Activated CD8-positive, alpha-beta memory T cell treated with anti-CD3 and anti-CD28 coated beads, Interleukin-2, amount 10 ng/mL, durations not matched to agents 7 days and 5 days (primary cell): ENCODE data around the gene GIMAP5. TPM values are rescaled to one million over a fixed set of nuclear protein-coding genes. Genes with fewer than 3 reads are reported as not detected.

ENCODE experiments used
- ATAC-seq: fragments of 150-1000 bp; cut with Tn5 transposase; one replicate; pipeline ENCODE4 v1.10.0; 2021; ENCODE audit warnings: moderate library complexity
- CTCF ChIA-PET: fragments of 350-600 bp; sonication (Branson Sonifier 250); formaldehyde crosslinking; loops from one replicate; lab custom pipeline; 2021; ENCODE audit warnings: antibody characterized with exemption; lab: Charles Lee
- DNase-seq: peaks from one replicate; pipeline ENCODE4 v3.0.0-alpha.2; 2020
- H3K27ac Mint-ChIP-seq: one replicate; pipeline ENCODE4 v1.8.0; 2021; ENCODE audit warnings: mild to moderate bottlenecking, mixed read lengths
- H3K27me3 Mint-ChIP-seq: one replicate; pipeline ENCODE4 v1.8.0; 2021; ENCODE audit warnings: mixed read lengths
- H3K36me3 Mint-ChIP-seq: one replicate; pipeline ENCODE4 v1.8.0; 2021; ENCODE audit warnings: mild to moderate bottlenecking, mixed read lengths
- H3K4me1 Mint-ChIP-seq: one replicate; pipeline ENCODE4 v1.8.0; 2021; ENCODE audit warnings: mixed read lengths
- H3K4me3 Mint-ChIP-seq: one replicate; pipeline ENCODE4 v1.8.0; 2021; ENCODE audit warnings: mild to moderate bottlenecking, moderate library complexity, mixed read lengths
- H3K9me3 Mint-ChIP-seq: one replicate; pipeline ENCODE4 v1.8.0; 2022; ENCODE audit warnings: low read depth, mixed read lengths
- total RNA-seq, 2 experiments: library from RNA; stranded (reverse); gene quantifications; one replicate each; pipeline ENCODE4 v1.2.3, GENCODE V29; 2021

Gene GIMAP5
- 10 to 100 TPM; 41.0 to 42.5 TPM for total RNA-seq

DNA sequence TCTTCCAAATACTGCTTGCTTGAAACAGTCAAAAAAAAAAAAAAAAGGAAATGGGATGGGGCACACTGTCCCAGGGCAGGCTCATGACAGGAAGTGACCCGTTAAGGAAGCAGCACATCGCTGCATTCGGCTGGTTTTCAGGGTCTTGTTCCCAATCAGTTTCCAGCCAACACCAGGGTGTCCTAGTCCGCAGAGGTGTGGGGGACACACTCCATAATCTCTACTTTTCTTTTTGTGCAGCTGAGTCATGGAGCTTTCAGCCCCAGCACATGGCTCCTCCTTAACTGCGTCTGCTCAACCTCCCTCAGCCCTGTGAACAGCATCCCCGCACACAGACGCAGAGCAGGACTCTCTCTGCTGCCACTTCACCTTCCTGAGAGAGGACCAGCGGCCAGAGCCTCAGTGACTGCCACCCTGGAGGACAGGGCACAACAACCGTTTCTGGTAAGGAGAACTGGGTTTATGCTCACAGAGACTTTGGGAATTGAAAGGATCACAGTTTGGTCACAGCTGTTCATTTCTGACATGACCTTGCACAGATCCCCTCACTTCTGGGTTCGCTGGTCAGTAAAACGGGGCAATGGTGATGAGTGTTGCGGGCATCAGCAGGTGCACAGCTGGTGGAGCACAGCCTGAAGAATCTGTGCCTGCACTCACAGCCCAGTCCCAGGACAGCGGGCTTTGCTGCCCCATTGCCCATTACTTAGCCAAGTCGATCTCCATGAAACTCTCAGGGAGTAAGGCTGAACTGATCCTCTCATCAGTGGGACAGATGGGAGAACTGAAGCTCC lies at the start of gene GIMAP5:
GIMAP5 (plus strand) TSS at position 154 of the 791 bp plus-strand sequence. CDS start 3,467 bp downstream, outside the sequence.
- Mint-ChIP-seq H3K36me3 (peaks cover 48% of the 10 kb centered on the region), H3K9me3 (no peaks in the 10 kb centered on the region), H3K27me3 (no peaks in the 10 kb centered on the region), H3K27ac (peak within 1 kb of the TSS; percentile 98), H3K4me3 (peak within 1 kb of the TSS; percentile 94), H3K4me1 (peaks cover 83% of the 10 kb centered on the region)
- CTCF ChIA-PET, result interaction anchor here (0.8 to 3.3 kb wide), 11 partner anchors 11 to 288 kb away, joined by 3 to 24 read pairs (median 4); partner anchors contain the start of genes GIMAP1, GIMAP2 and GIMAP8
- peak; percentile 79 for DNase-seq
- peak; percentile 65 for ATAC-seq

DNA sequence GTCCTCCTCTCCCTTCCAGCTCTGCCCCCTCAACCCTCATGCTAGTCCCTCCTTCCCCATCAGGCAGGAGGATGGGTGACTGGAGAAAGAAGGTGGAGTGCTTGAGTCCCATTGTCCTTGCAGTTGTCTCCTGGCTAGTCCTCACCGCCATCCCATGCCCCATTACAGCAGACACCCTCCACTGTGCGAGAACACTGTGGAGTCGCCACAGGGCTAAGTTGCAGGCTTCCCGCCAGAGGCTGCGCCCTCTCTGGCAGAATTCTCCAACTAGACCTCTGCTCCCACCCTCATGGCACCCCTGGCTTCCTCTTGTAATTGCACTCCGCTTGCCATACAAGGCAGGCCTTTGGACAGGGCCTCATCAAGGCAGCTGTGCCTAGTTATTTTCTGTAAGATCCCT lies 48.6 kb upstream of the GIMAP5 start:
- peaks cover 77% of the 10 kb centered on the region for H3K36me3 Mint-ChIP-seq
- CTCF ChIA-PET, result interaction anchor here (4.0 kb wide), 1 partner anchor 19 kb away, joined by 21 read pairs; no protein-coding TSS in a partner anchor
- peaks cover 27% of the 10 kb centered on the region for H3K9me3 Mint-ChIP-seq
- ATAC-seq (no peak), DNase-seq (no peak)
- peak overlapping the region; percentile 0 for H3K27ac Mint-ChIP-seq
- H3K27me3 Mint-ChIP-seq, result no peaks in the 10 kb centered on the region
- peaks cover 61% of the 10 kb centered on the region for H3K4me1 Mint-ChIP-seq
- peak overlapping the region; percentile 33 for H3K4me3 Mint-ChIP-seq

DNA sequence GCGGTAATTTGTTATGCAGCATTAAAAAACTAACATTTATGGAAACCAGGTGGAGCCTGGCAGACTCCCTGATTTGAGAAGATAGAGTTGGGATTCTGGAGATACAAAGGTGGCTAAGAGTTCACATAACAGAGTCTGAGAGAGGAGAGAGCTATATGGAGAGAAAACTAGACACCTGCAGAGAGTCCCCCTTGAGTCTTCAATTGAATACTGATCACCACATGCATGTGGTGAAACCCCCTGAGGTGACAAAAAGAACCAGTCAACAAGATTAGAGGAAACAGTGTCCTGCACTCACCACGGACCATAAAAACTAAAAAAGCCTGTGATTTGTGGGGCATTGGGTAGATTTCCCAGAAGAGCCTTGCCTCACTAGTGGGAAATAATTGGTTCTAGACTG lies 41.6 kb upstream of the GIMAP5 start:
- Mint-ChIP-seq H3K27me3 (no peaks in the 10 kb centered on the region), H3K36me3 (peaks cover 84% of the 10 kb centered on the region), H3K27ac (no peak overlapping the region), H3K4me1 (peaks cover 24% of the 10 kb centered on the region), H3K9me3 (peaks cover 59% of the 10 kb centered on the region), H3K4me3 (no peak overlapping the region)
- ATAC-seq, result no peak
- DNase-seq, result no peak
- CTCF ChIA-PET, result interaction anchor here (1.6 kb wide), 1 partner anchor 549 kb away, joined by 3 read pairs; no protein-coding TSS in a partner anchor

DNA sequence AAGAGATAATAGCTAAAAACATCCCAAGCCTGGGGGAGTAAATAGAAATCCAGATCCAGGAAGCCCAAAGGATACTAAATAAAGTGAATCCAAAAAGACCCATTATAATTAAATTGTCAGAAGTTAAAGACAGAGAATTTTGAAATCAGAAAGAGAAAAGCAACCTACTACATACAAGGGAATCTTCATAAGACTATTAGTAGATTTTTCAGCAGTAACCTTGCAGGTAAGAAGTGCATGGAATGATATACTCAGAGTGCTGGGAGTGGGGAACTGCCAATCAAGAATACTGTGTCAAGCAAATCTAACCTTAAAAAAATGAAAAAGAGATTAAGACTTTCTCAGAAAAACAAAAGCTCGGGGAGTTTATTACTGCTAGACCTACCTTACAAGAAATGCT lies 34.0 kb upstream of the GIMAP5 start:
- peaks cover 59% of the 10 kb centered on the region for H3K9me3 Mint-ChIP-seq
- peaks cover 9% of the 10 kb centered on the region for H3K4me1 Mint-ChIP-seq
- peaks cover 70% of the 10 kb centered on the region for H3K36me3 Mint-ChIP-seq
- H3K4me3 Mint-ChIP-seq, result no peak overlapping the region
- ATAC-seq, result no peak
- no peak overlapping the region for H3K27ac Mint-ChIP-seq
- CTCF ChIA-PET, result no interaction called here
- no peaks in the 10 kb centered on the region for H3K27me3 Mint-ChIP-seq
- DNase-seq, result no peak

DNA sequence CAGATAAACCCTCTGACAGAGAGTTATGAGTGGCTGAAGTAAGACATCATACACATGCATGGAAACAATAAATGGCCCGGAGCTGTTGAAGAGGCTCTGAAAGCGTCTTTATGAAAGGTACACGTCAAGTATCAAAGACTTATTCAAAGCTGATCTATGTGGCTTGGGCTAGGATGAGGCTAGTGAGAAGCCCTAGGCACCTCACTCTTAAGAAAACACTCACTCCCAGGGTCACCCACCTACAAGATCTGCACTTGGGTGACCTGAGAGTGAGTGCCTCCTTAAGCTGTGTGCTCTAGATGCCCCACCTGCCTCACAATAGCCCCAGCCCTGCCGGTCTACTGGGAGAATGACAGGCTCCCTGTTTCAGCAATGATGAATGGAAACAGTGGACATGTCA lies 21.9 kb upstream of the GIMAP5 start:
- Mint-ChIP-seq H3K4me3 (peak overlapping the region; percentile 85), H3K27ac (peak overlapping the region; percentile 92), H3K4me1 (peaks cover 44% of the 10 kb centered on the region), H3K27me3 (no peaks in the 10 kb centered on the region), H3K36me3 (peaks cover 57% of the 10 kb centered on the region), H3K9me3 (peaks cover 11% of the 10 kb centered on the region)
- ATAC-seq (peak; percentile 43), DNase-seq (no peak)
- CTCF ChIA-PET, result interaction anchor here (0.6 to 5.5 kb wide), 17 partner anchors 15 to 275 kb away, joined by 3 to 41 read pairs (median 6); partner anchors contain the start of genes GIMAP2, GIMAP5, GIMAP6 and GIMAP8

DNA sequence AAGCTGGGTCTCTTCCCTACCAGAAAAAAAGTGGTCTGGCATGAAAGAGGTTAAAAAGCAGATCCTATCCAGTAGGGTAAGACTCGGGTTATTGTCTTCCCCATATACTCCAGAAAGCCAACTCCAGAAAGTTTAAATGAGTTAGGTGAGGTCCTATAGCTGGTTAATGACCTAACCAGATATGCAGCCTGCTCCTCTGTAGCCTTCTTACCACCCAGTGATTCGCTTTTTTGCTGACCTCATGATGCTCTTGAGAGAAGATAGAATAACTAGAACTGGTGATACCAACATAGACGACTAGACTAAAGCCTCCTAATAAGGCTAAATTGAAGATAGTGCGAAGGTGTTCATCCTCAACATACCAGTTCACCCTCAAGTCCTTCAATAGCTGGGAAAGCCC lies 21.5 kb upstream of the GIMAP5 start:
- ATAC-seq (peak; percentile 21), DNase-seq (no peak)
- peaks cover 11% of the 10 kb centered on the region for H3K9me3 Mint-ChIP-seq
- CTCF ChIA-PET, result interaction anchor here (0.6 to 5.5 kb wide), 19 partner anchors 14 to 276 kb away, joined by 3 to 41 read pairs (median 5); partner anchors contain the start of genes GIMAP2, GIMAP5, GIMAP6 and GIMAP8
- H3K27me3 Mint-ChIP-seq, result no peaks in the 10 kb centered on the region
- peaks cover 45% of the 10 kb centered on the region for H3K4me1 Mint-ChIP-seq
- H3K27ac Mint-ChIP-seq, result peak overlapping the region; percentile 92
- peak overlapping the region; percentile 85 for H3K4me3 Mint-ChIP-seq
- peaks cover 61% of the 10 kb centered on the region for H3K36me3 Mint-ChIP-seq

DNA sequence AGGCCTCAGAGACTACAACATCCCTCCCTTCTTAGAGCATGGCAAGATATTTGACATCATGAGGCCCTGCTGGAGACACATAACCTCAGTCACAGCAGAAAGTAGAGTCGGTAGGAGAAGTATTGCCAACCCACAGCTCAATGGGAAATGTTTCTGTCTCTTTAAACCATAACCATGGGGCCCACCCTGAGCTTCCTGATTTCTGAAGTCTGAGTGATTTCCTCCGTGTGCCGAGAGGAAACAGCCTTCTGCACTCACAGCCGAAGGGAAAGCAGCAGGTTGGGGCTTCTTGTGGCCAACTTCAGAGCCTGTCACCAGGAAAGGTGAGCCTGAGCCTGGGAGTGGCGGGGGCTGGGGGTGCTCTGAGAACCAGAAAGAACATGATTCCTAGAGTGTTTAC lies 20.9 kb upstream of the GIMAP5 start, which contains the start of gene GIMAP1:
GIMAP1 (plus strand) TSS at position 246 of the 400 bp plus-strand sequence. CDS start 2,435 bp downstream, outside the sequence.
- H3K9me3 Mint-ChIP-seq, result peaks cover 11% of the 10 kb centered on the region
- H3K4me3 Mint-ChIP-seq, result peak within 1 kb of the TSS; percentile 85
- H3K27ac Mint-ChIP-seq, result peak within 1 kb of the TSS; percentile 92
- H3K36me3 Mint-ChIP-seq, result peaks cover 67% of the 10 kb centered on the region
- no peaks in the 10 kb centered on the region for H3K27me3 Mint-ChIP-seq
- H3K4me1 Mint-ChIP-seq, result peaks cover 51% of the 10 kb centered on the region
- CTCF ChIA-PET, result interaction anchor here (0.8 to 5.5 kb wide), 18 partner anchors 13 to 266 kb away, joined by 3 to 41 read pairs (median 5); partner anchors contain the start of genes GIMAP2, GIMAP5, GIMAP6 and GIMAP7
- ATAC-seq, result peak; percentile 78
- DNase-seq, result peak; percentile 74

DNA sequence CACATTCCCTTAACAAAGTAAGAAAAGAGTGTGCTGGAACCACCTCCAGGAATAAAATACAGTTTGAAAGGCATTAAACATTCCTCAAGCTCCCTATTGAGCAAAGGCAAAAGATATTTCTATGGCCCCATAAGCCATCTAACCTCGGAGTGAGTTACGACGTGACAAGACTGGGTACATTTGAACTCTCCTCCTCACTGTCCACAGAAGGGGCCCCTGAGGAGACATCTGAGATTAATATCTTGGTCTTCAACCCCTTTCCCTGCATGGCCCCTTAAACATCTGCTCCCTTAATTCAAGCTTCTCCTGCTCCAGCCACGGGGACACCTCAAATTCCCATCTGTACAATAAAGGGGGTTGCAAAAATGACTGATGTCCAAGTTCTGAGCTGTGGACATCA lies 20.3 kb upstream of the GIMAP5 start:
- peak overlapping the region; percentile 85 for H3K4me3 Mint-ChIP-seq
- no peaks in the 10 kb centered on the region for H3K27me3 Mint-ChIP-seq
- H3K4me1 Mint-ChIP-seq, result peaks cover 51% of the 10 kb centered on the region
- peaks cover 72% of the 10 kb centered on the region for H3K36me3 Mint-ChIP-seq
- CTCF ChIA-PET, result interaction anchor here (0.8 to 5.5 kb wide), 14 partner anchors 13 to 267 kb away, joined by 3 to 41 read pairs (median 5); partner anchors contain the start of genes GIMAP2, GIMAP5, GIMAP6 and GIMAP7
- no peak for ATAC-seq
- peak overlapping the region; percentile 92 for H3K27ac Mint-ChIP-seq
- no peak for DNase-seq
- H3K9me3 Mint-ChIP-seq, result peaks cover 11% of the 10 kb centered on the region

DNA sequence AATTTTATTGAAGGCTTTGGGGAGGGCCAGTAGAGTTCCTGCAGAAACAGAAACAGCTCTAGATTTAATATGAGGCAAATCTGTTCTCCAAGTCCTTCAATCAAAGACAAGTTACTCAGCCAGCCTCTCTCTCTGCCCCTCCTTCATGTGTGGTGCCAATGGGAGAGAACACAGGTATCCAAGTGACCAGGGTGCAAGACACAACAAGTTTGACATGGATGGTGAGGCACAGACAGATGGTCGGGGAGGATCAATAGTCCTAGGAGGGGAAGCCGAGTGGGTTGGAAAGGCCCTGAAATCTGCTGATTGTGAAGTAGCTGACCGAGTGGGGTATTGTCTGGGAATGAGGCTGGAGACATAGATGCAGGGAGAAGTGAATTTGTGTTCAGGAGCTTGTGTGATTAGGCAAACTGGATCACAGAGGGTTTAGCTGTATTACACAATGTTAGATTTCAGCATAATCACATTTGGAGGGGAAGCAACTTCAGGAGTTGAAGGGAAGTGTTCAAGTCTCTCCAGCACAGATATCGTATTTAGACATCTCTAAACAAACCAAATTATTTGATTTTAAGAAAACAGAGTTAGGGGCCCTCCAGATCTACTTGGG lies 19.3 kb upstream of the GIMAP5 start:
- Mint-ChIP-seq H3K9me3 (peaks cover 7% of the 10 kb centered on the region), H3K36me3 (peaks cover 74% of the 10 kb centered on the region), H3K27me3 (no peaks in the 10 kb centered on the region), H3K4me1 (peaks cover 57% of the 10 kb centered on the region), H3K27ac (peak overlapping the region; percentile 70), H3K4me3 (peak overlapping the region; percentile 85)
- DNase-seq, result no peak
- no peak for ATAC-seq
- CTCF ChIA-PET, result interaction anchor here (0.9 to 5.5 kb wide), 9 partner anchors 8 to 268 kb away, joined by 3 to 41 read pairs (median 4); partner anchors contain the start of gene GIMAP8

DNA sequence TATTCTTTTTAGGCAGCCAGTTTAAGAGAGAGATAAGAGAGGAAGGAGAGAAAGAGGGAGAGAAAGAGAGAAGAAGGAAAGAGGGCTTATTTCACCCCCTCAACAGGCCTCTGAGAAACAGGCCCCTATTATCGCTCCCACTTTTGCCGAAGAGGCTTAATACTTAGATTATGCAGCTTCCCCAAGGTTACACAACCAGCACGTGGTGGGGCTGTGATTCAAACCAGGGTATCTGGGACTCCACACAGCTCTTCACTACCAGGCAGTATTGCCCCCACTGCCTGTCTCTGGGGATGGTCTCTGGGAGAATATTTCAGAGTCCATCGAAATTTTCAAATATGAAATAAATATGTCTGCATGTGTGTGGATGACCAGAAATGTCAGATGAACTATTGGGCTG lies 17.8 kb upstream of the GIMAP5 start:
- H3K4me3 Mint-ChIP-seq, result peak overlapping the region; percentile 85

DNA sequence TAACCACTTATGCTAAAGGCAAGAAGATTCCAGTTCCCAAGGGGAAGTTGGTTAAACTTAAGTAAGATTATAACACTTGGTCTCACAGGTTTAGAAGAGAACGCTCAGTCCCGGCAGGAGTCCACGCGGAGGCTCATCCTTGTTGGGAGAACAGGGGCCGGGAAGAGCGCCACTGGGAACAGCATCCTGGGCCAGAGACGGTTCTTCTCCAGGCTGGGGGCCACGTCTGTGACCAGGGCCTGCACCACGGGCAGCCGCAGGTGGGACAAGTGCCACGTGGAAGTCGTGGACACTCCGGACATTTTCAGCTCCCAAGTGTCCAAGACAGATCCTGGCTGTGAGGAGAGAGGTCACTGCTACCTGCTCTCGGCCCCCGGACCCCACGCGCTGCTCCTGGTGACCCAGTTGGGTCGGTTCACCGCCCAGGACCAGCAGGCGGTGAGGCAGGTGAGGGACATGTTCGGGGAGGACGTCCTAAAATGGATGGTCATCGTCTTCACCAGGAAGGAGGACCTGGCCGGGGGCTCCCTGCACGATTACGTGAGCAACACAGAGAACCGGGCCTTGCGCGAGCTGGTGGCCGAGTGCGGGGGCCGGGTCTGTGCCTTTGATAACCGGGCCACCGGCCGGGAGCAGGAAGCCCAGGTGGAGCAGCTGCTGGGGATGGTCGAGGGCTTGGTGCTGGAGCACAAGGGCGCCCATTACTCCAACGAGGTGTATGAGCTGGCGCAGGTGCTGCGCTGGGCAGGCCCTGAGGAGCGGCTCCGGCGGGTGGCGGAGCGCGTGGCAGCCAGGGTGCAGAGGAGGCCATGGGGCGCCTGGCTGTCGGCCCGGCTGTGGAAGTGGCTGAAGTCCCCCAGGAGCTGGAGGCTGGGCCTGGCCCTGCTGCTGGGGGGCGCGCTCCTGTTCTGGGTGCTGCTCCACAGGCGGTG lies 17.0 kb upstream of the GIMAP5 start:
- peak overlapping the region; percentile 12 for H3K27ac Mint-ChIP-seq
- H3K4me3 Mint-ChIP-seq, result peak overlapping the region; percentile 37
- ATAC-seq (no peak), DNase-seq (no peak)
- peaks cover 3% of the 10 kb centered on the region for H3K9me3 Mint-ChIP-seq
- peaks cover 58% of the 10 kb centered on the region for H3K4me1 Mint-ChIP-seq
- CTCF ChIA-PET, result interaction anchor here (0.6 to 2.6 kb wide), 3 partner anchors 12 to 271 kb away, joined by 3 to 15 read pairs (median 3); no protein-coding TSS in a partner anchor
- no peaks in the 10 kb centered on the region for H3K27me3 Mint-ChIP-seq
- peaks cover 83% of the 10 kb centered on the region for H3K36me3 Mint-ChIP-seq

More for the DNA sequence above, 17.8 kb upstream of the GIMAP5 start:
- ATAC-seq (no peak), DNase-seq (no peak)
- Mint-ChIP-seq H3K4me1 (peaks cover 64% of the 10 kb centered on the region), H3K27ac (peak overlapping the region; percentile 61), H3K36me3 (peaks cover 76% of the 10 kb centered on the region), H3K9me3 (peaks cover 2% of the 10 kb centered on the region), H3K27me3 (no peaks in the 10 kb centered on the region)
- CTCF ChIA-PET, result interaction anchor here (0.6 to 2.6 kb wide), 2 partner anchors 12 to 102 kb away, joined by 3 to 15 read pairs; no protein-coding TSS in a partner anchor

DNA sequence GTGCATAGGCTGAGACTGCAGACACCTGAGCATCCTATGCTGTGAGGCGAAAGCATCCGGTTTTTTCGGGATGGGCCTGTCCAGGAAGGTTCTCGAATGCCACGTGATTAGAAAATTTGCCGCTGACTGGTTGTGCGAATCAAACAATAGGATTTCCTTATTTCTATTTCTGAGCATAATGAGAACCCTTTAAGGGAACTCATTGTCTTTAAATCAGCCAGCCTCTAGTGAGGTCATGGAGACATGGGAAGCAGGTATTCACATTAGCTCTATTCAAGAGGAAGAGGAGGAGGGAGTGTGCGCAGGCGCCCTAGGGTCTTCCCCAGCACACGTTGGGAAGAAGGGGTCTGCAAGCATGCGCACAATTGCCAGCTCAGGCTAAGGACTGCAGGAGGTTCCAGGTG lies 15.2 kb upstream of the GIMAP5 start:
- Mint-ChIP-seq H3K27me3 (no peaks in the 10 kb centered on the region), H3K27ac (peak overlapping the region; percentile 9), H3K36me3 (peaks cover 93% of the 10 kb centered on the region), H3K9me3 (peaks cover 12% of the 10 kb centered on the region), H3K4me3 (peak overlapping the region; percentile 15), H3K4me1 (peaks cover 57% of the 10 kb centered on the region)
- CTCF ChIA-PET, result no interaction called here
- DNase-seq, result no peak
- no peak for ATAC-seq
